Common myeloid progenitor, CD34-positive (primary cell): ENCODE measurements around the gene GPM6B.
"Not testable (repeated sequence)": the region's sequence is repeated elsewhere in the genome, so short reads cannot be mapped to it uniquely, and the experiment has no call there.

ENCODE experiments used
- CTCF ChIA-PET: fragments of 350-600 bp; sonication (Branson Sonifier 250); formaldehyde crosslinking; loops from one replicate; lab custom pipeline; 2021; ENCODE audit warnings: antibody characterized with exemption; lab: Charles Lee
- POLR2A ChIA-PET: fragments of 350-600 bp; sonication (Branson Sonifier 250); formaldehyde crosslinking; loops from one replicate; lab custom pipeline; 2021; ENCODE audit warnings: antibody characterized with exemption; lab: Charles Lee
- DNase-seq, 3 donors: peaks; one replicate each; pipeline versions ENCODE4 v3.0.0 to v3.0.0-alpha.2; 2013
- H3K27ac ChIP-seq, 2 experiments: 1 replicate in 1 of 2; 2 replicates in 1 of 2; pipeline ENCODE4 v1.7.0; 2013; ENCODE audit warnings: inconsistent platforms in 2 of 2, low read length in 2 of 2, mild to moderate bottlenecking in 2 of 2, low read depth in 1 of 2, moderate library complexity in 1 of 2; ENCODE audit not compliant: severe bottlenecking in 2 of 2, insufficient read depth in 1 of 2, poor library complexity in 1 of 2
- H3K27me3 ChIP-seq, 5 experiments: replicated peaks in 2 of 5; 1 replicate in 3 of 5; 2 replicates in 2 of 5; pipeline versions ENCODE4 v1.6.1 to v1.7.0; 2013; ENCODE audit warnings: low read length in 4 of 5, mild to moderate bottlenecking in 2 of 5, moderate library complexity in 2 of 5, inconsistent platforms in 1 of 5; ENCODE audit not compliant: insufficient read depth in 5 of 5, control insufficient read depth in 4 of 5
- H3K36me3 ChIP-seq, 4 experiments: 1 replicate in 2 of 4; 2 replicates in 2 of 4; pipeline versions ENCODE4 v1.6.1 to v1.7.0; 2013; ENCODE audit warnings: low read length in 3 of 4, control low read depth in 1 of 4, mild to moderate bottlenecking in 1 of 4; ENCODE audit not compliant: control insufficient read depth in 4 of 4, insufficient read depth in 4 of 4
- H3K4me1 ChIP-seq, 4 experiments: 1 replicate in 3 of 4; 2 replicates in 1 of 4; pipeline versions ENCODE4 v1.6.1 to v1.7.1; 2013; ENCODE audit warnings: low read length in 3 of 4, mild to moderate bottlenecking in 3 of 4, control low read depth in 1 of 4, inconsistent platforms in 1 of 4, moderate library complexity in 1 of 4; ENCODE audit not compliant: control insufficient read depth in 4 of 4, insufficient read depth in 4 of 4; ENCODE audit errors: control extremely low read depth in 1 of 4
- H3K4me3 ChIP-seq, 7 experiments: 1 replicate in 4 of 7; 2 replicates in 3 of 7; pipeline versions ENCODE4 v1.5.1 to v1.7.0; 2013; ENCODE audit warnings: mild to moderate bottlenecking in 7 of 7, low read length in 6 of 7, moderate library complexity in 6 of 7, inconsistent platforms in 2 of 7, low read depth in 2 of 7, control low read depth in 1 of 7; ENCODE audit not compliant: insufficient read depth in 4 of 7, control insufficient read depth in 1 of 7; ENCODE audit errors: extremely low read depth in 1 of 7
- H3K9me3 ChIP-seq, 5 experiments: 1 replicate in 4 of 5; 2 replicates in 1 of 5; pipeline versions ENCODE4 v1.6.1 to v1.7.1; 2013; ENCODE audit warnings: low read length in 4 of 5, mild to moderate bottlenecking in 2 of 5, inconsistent platforms in 1 of 5, low read depth in 1 of 5, moderate library complexity in 1 of 5; ENCODE audit not compliant: control insufficient read depth in 4 of 5, insufficient read depth in 2 of 5; ENCODE audit errors: control extremely low read depth in 1 of 5
- whole genome bisulfite sequencing: methylation state at CpG from one replicate; pipeline ENCODE4 v1.1.5; 2013; ENCODE audit not compliant: insufficient coverage; 5-methylcytosine and 5-hydroxymethylcytosine counted together

GPM6B gene

DNA sequence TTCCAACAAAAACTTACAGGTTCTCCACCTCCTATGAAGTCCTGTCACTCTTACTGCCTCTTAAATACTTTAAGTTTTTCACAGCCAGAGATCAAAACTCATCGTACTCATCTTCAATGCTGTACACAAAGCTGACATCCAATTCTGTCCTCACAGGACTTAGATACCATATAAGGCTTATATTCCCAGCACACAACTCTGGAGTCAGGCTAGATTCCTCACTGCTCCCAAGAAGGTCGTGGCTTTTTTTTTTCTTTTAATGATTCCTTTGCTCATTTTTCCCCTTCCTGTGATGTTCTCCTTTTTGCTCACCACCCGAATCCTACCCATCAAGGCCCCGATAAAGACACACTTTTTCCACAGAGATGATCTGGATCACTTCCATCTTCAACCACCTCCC, 83.4 kb downstream of the GPM6B start:
- POLR2A ChIA-PET: interaction anchor here (1.4 kb wide), 1 partner anchor 11 kb away, joined by 3 read pairs; no protein-coding TSS in a partner anchor
- WGBS: 53% methylated on average over 4 of the region's 4 CpGs
- CTCF ChIA-PET: interaction anchor here (1.3 kb wide), 1 partner anchor 15 kb away, joined by 3 read pairs; no protein-coding TSS in a partner anchor

DNA sequence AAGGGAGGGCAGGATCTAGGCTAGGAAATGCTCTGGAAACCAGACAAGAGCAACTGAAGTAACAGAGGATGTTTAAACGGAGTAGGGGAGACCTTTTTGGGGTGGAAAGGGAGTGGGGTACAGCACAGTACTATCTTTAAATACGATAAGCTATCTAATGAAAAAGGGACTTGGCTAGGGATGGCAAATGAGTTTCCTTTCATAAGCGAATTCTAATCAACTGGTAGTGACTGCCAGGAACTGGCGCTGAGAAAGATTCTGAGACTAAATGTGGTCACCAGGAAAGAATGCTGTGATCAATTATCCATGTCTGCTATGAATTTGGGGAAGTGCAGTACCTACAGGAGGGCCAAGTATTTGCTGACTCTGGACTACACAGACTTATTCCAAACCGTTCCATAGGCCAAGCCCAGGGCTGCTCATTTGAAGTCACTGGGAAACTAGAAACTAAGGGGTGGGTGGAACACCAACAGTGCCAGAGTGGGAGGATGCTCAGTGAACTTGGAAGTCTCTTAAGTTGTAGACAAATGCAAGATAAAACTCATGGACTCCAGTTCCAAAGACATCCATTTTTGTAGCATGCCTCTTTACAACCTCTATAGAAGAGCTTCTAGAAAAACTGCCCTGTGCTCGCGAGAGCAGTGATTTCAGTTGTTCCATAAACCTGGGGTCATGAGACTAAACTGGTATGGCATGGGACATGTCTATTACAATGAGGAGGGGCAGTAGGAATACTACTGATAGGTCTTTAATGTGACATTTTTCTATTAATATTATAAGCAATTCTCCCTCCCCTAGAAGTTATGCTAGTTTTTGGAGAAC, 84.4 kb downstream of the GPM6B start:
- Histone ChIP-seq H3K27me3 (peaks cover 0 to 13% (median 0%) of the 10 kb centered on the region in 5 experiments), H3K27ac (peak overlapping the region in 1 of 2 experiments; percentile 8), H3K4me1 (peaks cover 5 to 31% (median 13%) of the 10 kb centered on the region in 4 experiments), H3K4me3 (peak overlapping the region in 1 of 7 experiments; percentile 88), H3K9me3 (peaks cover 0 to 9% (median 0%) of the 10 kb centered on the region in 5 experiments), H3K36me3 (peaks cover 0 to 2% (median 0%) of the 10 kb centered on the region in 4 experiments)
- no peak for DNase-seq
- ChIA-PET CTCF (no interaction called here), POLR2A (interaction anchor here (1.4 kb wide), 1 partner anchor 10 kb away, joined by 3 read pairs; no protein-coding TSS in a partner anchor)
- 92% methylated on average over 5 of the region's 7 CpGs for WGBS

More for the DNA sequence above, 83.4 kb downstream of the GPM6B start:
- no peak for DNase-seq
- peak overlapping the region in 6 of 7 experiments; percentile 73 to 88 (median 80) for H3K4me3 ChIP-seq
- peaks cover 0 to 9% (median 0%) of the 10 kb centered on the region in 5 experiments for H3K9me3 ChIP-seq
- H3K27ac ChIP-seq: peak overlapping the region; percentile 81 to 94
- peaks cover 5 to 31% (median 13%) of the 10 kb centered on the region in 4 experiments for H3K4me1 ChIP-seq
- peaks cover 0 to 2% (median 0%) of the 10 kb centered on the region in 4 experiments for H3K36me3 ChIP-seq
- H3K27me3 ChIP-seq: peaks cover 0 to 13% (median 0%) of the 10 kb centered on the region in 5 experiments

DNA sequence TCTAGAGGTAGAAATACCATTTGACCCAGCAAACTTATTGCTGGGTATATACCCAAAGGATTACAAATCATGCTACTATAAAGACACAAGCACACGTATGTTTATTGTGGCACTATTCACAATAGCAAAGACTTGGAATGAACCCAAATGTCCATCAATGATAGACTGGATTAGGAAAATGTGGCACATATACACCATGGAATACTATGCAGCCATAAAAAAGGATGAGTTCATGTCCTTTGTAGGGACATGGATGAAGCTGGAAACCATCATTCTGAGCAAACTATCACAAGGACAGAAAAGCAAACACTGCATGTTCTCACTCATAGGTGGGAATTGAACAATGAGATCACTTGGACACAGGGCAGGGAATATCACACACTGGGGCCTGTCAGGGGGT, 86.4 kb downstream of the GPM6B start:
- peaks cover 5 to 25% (median 7%) of the 10 kb centered on the region in 4 experiments for H3K4me1 ChIP-seq
- H3K36me3 ChIP-seq, CTCF ChIA-PET, H3K27ac ChIP-seq, H3K4me3 ChIP-seq, DNase-seq, H3K9me3 ChIP-seq, POLR2A ChIA-PET: not testable (repeated sequence)
- peaks cover 0 to 13% (median 0%) of the 10 kb centered on the region in 5 experiments for H3K27me3 ChIP-seq
- WGBS: no CpG with 5 or more reads among the region's 1 CpG

DNA sequence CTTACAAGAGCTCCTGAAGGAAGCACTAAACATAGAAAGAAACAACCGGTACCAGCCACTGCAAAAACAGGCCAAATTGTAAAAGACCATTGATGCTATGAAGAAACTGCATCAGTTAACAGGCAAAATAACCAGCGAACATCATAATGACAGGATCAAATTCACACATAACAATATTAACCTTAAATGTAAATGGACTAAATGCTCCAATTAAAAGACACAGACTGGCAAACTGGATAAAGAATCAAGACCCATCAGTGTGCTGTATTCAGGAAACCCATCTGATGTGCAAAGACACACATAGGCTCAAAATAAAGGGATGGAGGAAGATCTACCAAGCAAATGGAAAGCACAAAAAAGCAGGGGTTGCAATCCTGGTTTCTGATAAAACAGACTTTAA, 90.3 kb downstream of the GPM6B start:
- H3K36me3 ChIP-seq, H3K9me3 ChIP-seq, H3K4me3 ChIP-seq, CTCF ChIA-PET, POLR2A ChIA-PET, DNase-seq, H3K27me3 ChIP-seq, H3K27ac ChIP-seq: not testable (repeated sequence)
- H3K4me1 ChIP-seq: peaks cover 0 to 14% (median 0%) of the 10 kb centered on the region in 4 experiments
- 71% methylated on average over 1 of the region's 2 CpGs for WGBS

DNA sequence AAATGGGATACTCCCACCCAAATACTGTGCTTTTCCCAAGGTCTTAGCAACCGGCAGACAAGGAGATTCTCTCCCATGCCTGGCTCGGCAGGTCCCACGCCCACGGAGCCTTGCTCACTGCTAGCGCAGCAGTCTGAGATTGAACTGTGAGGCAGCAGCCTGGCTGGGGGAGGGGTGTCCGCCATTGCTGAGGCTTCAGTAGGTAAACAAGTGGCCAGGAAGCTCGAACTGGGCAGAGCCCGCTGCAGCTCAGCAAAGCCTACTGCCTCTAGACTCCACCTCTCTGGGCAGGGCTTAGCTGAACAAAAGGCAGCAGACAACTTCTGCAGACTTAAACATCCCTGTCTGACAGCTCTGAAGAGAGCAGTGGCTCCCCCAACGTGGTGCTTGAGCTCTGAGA, 92.0 kb downstream of the GPM6B start:
- DNase-seq, H3K27me3 ChIP-seq, H3K4me3 ChIP-seq, H3K9me3 ChIP-seq, H3K27ac ChIP-seq, POLR2A ChIA-PET: not testable (repeated sequence)
- H3K36me3 ChIP-seq: peaks cover 0 to 13% (median under 1%) of the 10 kb centered on the region in 4 experiments
- WGBS: 96% methylated on average over 9 of the region's 9 CpGs
- peaks cover 0 to 10% (median 0%) of the 10 kb centered on the region in 4 experiments for H3K4me1 ChIP-seq
- CTCF ChIA-PET: interaction anchor here (0.9 to 1.1 kb wide), 2 partner anchors 14 to 22 kb away, joined by 3 read pairs; no protein-coding TSS in a partner anchor

DNA sequence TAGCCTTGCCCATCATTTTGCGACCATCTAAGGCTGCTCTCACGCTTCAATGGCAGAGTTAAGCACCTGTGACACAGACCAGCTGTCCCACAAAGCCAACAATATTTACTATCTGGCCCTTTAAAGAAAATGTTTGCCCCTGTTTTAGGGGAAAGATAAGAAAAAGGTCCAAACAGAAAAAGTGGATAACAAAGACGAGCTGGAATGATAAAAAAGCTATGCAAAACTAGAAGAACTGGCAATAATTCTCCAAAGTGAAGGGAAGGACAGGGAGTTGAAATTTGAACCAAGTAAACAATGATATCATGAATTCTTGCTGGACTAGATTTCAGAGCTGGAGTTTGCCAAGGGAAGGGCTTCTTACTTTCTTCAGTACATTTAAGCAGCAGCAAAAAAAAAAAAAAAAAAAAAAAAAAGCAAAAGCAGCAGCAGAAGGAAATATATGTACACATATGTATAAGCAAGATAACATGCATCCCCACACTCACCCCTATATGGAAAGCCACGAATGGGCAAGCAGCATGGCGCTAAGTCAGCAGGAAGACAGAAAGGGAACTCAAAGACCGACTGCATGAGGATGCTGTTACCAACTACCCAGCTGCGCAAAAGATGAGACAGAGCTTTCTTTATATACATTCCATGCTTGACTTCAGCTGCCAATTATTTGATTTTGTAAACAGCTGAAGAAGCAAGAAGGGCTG, 94.9 kb downstream of the GPM6B start:
- Histone ChIP-seq H3K36me3 (peaks cover 6 to 35% (median 13%) of the 10 kb centered on the region in 4 experiments), H3K4me3 (peak overlapping the region in 2 of 7 experiments; percentile 1 to 5), H3K4me1 (peaks cover 0 to 10% (median 0%) of the 10 kb centered on the region in 4 experiments), H3K27me3 (no peaks in the 10 kb centered on the region), H3K9me3 (no peaks in the 10 kb centered on the region), H3K27ac (no peak overlapping the region)
- DNase-seq: peak; percentile 42 to 92 (median 77)
- CTCF ChIA-PET: interaction anchor here (0.6 to 1.5 kb wide), 4 partner anchors 10 to 25 kb away, joined by 3 to 4 read pairs (median 3); no protein-coding TSS in a partner anchor
- POLR2A ChIA-PET: interaction anchor here (0.6 to 1.3 kb wide), 3 partner anchors 11 to 18 kb away, joined by 3 to 8 read pairs (median 3); no protein-coding TSS in a partner anchor
- 35% methylated on average over 3 of the region's 7 CpGs for WGBS
